Epithelial cell of proximal tubule (primary cell): ENCODE data around the gene GATAD2B. TPM values are rescaled to one million over a fixed set of nuclear protein-coding genes. Genes with fewer than 3 reads are reported as not detected.

Experiments
- DNase-seq: peaks from one replicate; pipeline ENCODE4 v3.0.0-alpha.2; 2011; ENCODE audit warnings: low read depth
- H3K4me3 ChIP-seq: 2 replicates; pipeline ENCODE4 v1.5.1; 2011; ENCODE audit warnings: low read depth, mild to moderate bottlenecking, low read length
- total RNA-seq: library from RNA; depleted of rRNA; stranded (reverse); fragments of >200 nt; gene quantifications from 2 replicates; pipeline ENCODE4 v1.2.3, GENCODE V29; 2015
- TF ChIP-seq, protein P1 (sequence below): conservative IDR thresholded peaks from 2 replicates; pipeline ENCODE4 v1.5.1; 2012; ENCODE audit warnings: low read depth, mild to moderate bottlenecking, low read length

GATAD2B gene
- total RNA-seq, 1 donor from 2014 or later, result 6.8 TPM

DNA sequence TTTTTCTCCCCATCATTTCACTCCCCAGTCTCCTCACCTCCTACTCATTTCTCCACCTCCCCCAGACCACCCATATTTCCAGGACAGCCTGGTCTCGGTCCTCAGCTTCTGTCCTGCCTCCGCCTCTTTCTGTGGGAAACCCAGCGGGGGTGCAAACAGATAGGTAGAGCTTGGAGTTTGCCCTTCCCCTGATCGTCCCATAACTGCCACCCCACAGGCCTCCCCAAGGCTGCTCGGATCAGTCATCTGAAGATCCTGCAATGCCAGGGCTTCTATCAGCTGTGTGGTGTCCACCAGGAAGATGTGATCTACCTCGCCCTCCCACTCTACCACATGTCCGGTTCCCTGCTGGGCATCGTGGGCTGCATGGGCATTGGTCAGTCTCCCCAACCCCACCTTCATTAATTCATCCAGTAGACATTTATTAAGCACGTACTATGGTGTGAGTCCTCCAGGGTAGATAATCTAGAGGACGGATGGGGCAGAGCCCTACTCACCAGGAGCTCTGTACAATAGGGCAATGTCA is 145.9 kb downstream of the GATAD2B start:
- TF ChIP-seq, protein P1, sequence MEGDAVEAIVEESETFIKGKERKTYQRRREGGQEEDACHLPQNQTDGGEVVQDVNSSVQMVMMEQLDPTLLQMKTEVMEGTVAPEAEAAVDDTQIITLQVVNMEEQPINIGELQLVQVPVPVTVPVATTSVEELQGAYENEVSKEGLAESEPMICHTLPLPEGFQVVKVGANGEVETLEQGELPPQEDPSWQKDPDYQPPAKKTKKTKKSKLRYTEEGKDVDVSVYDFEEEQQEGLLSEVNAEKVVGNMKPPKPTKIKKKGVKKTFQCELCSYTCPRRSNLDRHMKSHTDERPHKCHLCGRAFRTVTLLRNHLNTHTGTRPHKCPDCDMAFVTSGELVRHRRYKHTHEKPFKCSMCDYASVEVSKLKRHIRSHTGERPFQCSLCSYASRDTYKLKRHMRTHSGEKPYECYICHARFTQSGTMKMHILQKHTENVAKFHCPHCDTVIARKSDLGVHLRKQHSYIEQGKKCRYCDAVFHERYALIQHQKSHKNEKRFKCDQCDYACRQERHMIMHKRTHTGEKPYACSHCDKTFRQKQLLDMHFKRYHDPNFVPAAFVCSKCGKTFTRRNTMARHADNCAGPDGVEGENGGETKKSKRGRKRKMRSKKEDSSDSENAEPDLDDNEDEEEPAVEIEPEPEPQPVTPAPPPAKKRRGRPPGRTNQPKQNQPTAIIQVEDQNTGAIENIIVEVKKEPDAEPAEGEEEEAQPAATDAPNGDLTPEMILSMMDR, result no peak
- no peak for DNase-seq
- peak overlapping the region; percentile 65 for H3K4me3 ChIP-seq

DNA sequence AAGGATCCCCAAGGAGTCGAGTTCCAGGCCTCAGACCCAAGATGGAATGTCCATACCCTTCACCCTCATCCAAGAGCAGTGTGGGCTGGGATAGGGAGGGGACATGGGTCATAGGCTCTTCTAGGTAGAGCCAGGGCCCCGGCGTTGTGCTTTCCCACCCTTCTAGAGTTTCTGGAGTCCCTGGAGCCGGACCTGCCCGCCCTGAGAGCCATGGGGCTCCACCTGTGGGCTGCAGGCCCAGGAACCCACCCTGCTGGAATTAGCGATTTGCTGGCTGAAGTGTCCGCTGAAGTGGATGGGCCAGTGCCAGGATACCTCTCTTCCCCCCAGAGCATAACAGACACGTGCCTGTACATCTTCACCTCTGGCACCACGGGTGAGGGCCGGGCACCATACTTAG is 146.4 kb downstream of the GATAD2B start:
- TF ChIP-seq, protein P1, result no peak
- DNase-seq, result no peak
- H3K4me3 ChIP-seq, result peak overlapping the region; percentile 65

DNA sequence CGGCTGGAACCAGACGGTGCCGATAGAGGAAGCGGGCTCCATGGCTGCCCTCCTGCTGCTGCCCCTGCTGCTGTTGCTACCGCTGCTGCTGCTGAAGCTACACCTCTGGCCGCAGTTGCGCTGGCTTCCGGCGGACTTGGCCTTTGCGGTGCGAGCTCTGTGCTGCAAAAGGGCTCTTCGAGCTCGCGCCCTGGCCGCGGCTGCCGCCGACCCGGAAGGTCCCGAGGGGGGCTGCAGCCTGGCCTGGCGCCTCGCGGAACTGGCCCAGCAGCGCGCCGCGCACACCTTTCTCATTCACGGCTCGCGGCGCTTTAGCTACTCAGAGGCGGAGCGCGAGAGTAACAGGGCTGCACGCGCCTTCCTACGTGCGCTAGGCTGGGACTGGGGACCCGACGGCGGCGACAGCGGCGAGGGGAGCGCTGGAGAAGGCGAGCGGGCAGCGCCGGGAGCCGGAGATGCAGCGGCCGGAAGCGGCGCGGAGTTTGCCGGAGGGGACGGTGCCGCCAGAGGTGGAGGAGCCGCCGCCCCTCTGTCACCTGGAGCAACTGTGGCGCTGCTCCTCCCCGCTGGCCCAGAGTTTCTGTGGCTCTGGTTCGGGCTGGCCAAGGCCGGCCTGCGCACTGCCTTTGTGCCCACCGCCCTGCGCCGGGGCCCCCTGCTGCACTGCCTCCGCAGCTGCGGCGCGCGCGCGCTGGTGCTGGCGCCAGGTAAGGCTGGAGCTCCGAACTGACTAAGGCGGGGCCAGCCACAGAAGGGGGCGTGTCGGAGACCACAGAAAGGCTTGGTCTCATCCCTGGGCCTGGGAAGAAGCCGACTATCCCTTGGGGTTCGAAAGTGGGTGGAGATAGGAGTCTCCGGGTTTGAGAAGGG is 147.1 kb downstream of the GATAD2B start:
- TF ChIP-seq, protein P1, result no peak
- no peak for DNase-seq
- peak overlapping the region; percentile 65 for H3K4me3 ChIP-seq

DNA sequence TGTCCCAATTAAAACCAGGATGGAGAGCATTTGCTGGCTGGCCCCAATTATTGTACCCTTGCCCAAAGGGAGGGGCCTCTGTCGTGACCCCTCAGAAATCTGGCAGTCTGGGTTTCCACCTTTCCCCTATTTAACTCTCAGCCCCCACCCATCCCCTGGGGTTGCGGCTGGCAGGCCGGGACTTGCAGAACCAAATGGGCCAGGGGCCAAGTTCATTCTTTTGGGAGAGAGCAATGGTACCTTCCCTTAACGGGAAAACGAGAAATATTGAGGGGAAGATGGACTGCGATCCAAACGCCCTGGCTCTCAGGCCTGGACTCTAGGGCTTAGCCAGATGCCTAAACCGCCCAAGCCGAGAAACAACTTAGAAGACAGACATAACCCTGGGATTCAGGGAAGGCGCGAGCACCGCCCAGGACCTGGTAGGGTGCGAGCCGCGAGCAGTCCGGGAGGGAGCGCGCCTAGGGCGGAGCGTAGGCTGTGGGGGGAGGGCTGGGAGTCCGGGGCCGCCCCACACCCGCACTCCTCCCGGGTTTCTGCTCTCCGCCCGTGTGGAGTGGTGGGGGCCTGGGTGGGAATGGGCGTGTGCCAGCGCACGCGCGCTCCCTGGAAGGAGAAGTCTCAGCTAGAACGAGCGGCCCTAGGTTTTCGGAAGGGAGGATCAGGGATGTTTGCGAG is 147.9 kb downstream of the GATAD2B start, which contains the start of gene SLC27A3:
TSS of gene SLC27A3 (plus strand) at position 628 of the 678 bp plus-strand sequence. CDS start 91 bp downstream, outside the sequence.
- no peak for DNase-seq
- peak within 1 kb of the TSS; percentile 65 for H3K4me3 ChIP-seq
- TF ChIP-seq, protein P1, result no peak

DNA sequence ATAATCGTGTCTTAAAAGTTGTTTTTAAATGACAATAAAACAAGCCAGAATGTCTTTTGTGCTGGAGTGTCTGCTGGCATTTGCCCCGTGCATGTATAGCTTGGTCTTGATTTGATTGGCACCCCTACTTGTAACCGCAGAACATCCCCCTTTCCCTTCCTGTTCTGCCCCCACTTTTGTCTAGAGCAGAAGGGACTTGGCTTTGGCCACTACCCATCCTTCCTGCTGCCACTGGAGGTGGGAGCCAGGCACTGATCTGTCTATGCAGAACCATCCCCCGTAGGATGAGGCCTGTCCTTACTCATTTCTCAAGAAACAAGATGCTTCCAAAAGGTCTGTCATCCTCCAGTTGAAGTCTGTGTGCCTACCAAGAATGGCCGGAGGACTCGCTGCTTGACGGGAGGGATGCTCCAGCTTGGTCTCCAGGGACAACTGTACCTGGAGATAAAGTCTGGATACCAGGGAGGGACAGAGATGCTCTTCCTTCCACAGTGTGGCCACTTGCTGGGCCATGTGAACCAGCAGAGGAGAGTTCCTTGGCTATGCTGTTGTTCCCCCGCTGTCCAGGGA is 148.7 kb downstream of the GATAD2B start:
- DNase-seq, result no peak
- H3K4me3 ChIP-seq, result no peak overlapping the region
- TF ChIP-seq, protein P1, result no peak

DNA sequence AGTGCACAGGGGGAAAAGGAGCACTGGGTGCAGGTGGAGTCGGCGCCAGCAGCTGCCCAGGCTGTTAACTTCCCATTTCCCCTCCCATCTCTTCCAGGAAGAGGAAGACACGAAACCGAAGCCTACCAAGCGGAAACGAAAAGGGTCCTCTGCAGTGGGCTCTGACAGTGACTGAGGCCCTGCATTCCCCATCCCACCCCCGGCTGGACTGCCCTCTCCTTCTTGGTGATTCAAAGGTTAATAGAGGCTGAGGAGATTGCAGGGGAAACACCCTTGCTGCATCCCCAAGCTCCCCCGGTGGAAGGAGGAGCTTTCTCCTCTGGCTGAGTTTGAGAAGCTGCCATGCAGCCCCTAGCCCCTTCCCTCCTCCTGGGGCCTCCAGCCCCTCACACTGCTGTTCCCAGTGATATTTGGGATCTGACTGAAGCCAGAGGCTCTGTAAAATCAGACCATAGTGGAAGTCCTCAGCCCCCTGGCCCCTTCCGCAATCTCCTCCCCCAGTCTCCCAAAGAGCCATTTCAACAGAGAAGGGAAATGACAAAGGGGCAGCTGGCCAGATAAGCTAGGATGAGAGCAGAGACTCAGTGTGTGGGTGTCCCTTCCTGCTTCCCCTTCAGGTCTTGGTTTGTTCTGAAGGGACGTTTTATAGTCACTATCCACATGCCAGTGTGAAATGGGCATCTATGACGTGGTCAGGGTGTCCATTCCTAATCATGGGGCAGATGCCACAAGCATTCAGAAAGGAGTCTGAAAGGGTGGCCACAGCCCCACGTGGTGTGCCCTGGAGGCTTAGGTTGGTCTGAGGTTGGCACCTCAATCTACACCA is 149.5 kb downstream of the GATAD2B start:
- no peak overlapping the region for H3K4me3 ChIP-seq
- no peak for DNase-seq
- TF ChIP-seq, protein P1, result no peak
